ENCODE measurements around the gene CROCC2.

The CROCC2 gene

GRCh38 chr2:240893363-240893844 lies 12.7 kb upstream of the CROCC2 start:
- no peak for DNase-seq

GRCh38 chr2:240894006-240894405 lies 12.1 kb upstream of the CROCC2 start:
- no peak for DNase-seq

- DNase-seq: no peak
Measured at GRCh38 chr2:240894836-240895558, 11.1 kb upstream of the CROCC2 start.

GRCh38 chr2:240895656-240896388 lies 10.3 kb upstream of the CROCC2 start, which contains the start of gene MAB21L4:
MAB21L4 (minus strand) TSS chr2:240896156; CDS start chr2:240895997, 159 bp downstream.
- DNase-seq: no peak

- DNase-seq: no peak
Measured at GRCh38 chr2:240896394-240896793, 9.7 kb upstream of the CROCC2 start.

- no peak for DNase-seq
Measured at GRCh38 chr2:240896871-240897692, 9.1 kb upstream of the CROCC2 start.

- DNase-seq: no peak
Measured at GRCh38 chr2:240898108-240898730, 7.9 kb upstream of the CROCC2 start.

GRCh38 chr2:240898731-240899467 lies 7.2 kb upstream of the CROCC2 start:
- DNase-seq: no peak

GRCh38 chr2:240899468-240899865 lies 6.7 kb upstream of the CROCC2 start:
- no peak for DNase-seq

GRCh38 chr2:240900141-240900860 lies 5.8 kb upstream of the CROCC2 start:
- no peak for DNase-seq

- no peak for DNase-seq
Measured at GRCh38 chr2:240901986-240902614, 4.0 kb upstream of the CROCC2 start.

GRCh38 chr2:240902615-240903041 lies 3.5 kb upstream of the CROCC2 start:
- DNase-seq: no peak

- DNase-seq: no peak
Measured at GRCh38 chr2:240903191-240904060, 2.7 kb upstream of the CROCC2 start.

GRCh38 chr2:240904216-240905175 lies 1.6 kb upstream of the CROCC2 start:
- DNase-seq: no peak

- DNase-seq: no peak
Measured at GRCh38 chr2:240905176-240905781, 857 bp upstream of the CROCC2 start.

GRCh38 chr2:240906911-240907590 lies 915 bp downstream of the CROCC2 start:
- DNase-seq: no peak

GRCh38 chr2:240909216-240909974 lies 3.3 kb downstream of the CROCC2 start:
- DNase-seq: no peak
